ENCODE measurements around the gene TBC1D22B.

Gene TBC1D22B

DNA sequence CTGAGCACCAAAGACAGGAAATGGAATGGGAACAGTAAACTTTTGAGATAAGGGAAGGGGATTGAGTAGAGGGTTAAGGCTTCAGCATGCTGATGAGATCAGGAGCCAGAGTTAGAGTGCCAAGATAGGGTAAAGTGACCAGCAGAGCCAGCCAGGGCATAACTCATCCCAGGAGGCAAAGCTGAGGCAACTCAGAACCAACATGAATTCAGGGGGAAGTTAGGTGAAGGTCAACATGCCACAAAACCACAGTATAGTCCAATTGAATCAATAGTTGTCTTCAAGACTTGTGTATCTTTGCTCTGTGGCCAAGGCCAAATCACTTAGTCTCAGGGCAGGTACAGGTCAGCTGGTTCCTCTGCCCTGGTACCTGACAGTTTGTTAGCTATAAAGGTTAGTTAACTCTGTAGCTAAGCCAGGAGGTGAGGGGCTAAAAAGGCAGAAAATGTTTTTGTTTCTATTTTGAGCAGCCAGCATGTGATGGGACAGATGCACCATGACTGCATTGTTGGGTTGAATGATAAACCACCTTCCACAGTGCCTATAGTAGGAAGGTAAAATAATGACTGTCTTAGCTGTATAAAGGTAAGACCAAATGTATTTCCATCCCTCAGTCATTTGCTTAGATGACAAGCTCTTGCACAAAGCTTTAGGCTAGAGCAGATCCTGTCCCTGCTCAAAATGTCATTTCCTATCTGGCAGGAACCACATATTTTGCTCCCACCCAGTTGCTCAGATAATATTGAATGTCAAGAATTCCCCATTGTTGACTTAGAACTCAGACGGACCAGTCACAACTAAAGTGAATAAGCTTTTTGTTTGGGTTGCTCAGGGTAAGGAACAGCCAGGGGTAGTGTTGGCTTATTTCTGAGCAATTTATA is 112.0 kb downstream of the TBC1D22B start:
- no peak for DNase-seq (ENCODE audit: insufficient read length)
- TF ChIP-seq TAF1 (IDR thresholded peaks at IDR 0.05; ENCODE audit: borderline replicate concordance, low read depth, low read length) (no peak), POLR2AphosphoS5 (IDR thresholded peaks at IDR 0.05; ENCODE audit: low read depth, low read length) (no peak), POLR2A (IDR thresholded peaks at IDR 0.05; ENCODE audit: low read depth, low read length) (no peak)
- no peak for FAIRE-seq

GRCh38 chr6:37371154-37372083 is 113.8 kb downstream of the TBC1D22B start:
- TF ChIP-seq TAF1 (IDR thresholded peaks at IDR 0.05; ENCODE audit: borderline replicate concordance, low read depth, low read length) = no peak
- TF ChIP-seq POLR2AphosphoS5 (IDR thresholded peaks at IDR 0.05; ENCODE audit: low read depth, low read length) = no peak
- no peak for TF ChIP-seq POLR2A (IDR thresholded peaks at IDR 0.05; ENCODE audit: low read depth, low read length)
- DNase-seq (ENCODE audit: insufficient read length) (no peak), FAIRE-seq (no peak)

DNA sequence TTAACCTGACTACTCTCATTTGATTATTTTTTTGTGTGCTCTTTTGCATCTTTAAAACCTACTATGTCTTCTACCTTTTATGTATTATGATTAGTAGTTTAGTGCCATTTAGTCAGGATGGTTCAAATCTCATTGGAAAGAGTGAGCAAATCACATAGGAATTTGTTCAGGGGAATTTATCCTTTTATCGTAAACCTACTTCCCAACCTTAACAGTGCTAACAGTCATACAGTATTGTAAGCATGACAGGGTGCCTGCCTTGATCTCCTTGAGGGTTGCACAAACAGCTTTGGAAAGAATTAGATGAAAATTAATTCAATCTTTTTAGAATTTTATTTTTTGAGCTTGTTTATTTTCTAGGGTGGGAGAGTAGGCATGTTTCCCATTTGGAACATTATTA is 114.5 kb downstream of the TBC1D22B start:
- FAIRE-seq (no peak), DNase-seq (ENCODE audit: insufficient read length) (no peak)
- TF ChIP-seq TAF1 (IDR thresholded peaks at IDR 0.05; ENCODE audit: borderline replicate concordance, low read depth, low read length) (no peak), POLR2A (IDR thresholded peaks at IDR 0.05; ENCODE audit: low read depth, low read length) (no peak), POLR2AphosphoS5 (IDR thresholded peaks at IDR 0.05; ENCODE audit: low read depth, low read length) (no peak)

DNA sequence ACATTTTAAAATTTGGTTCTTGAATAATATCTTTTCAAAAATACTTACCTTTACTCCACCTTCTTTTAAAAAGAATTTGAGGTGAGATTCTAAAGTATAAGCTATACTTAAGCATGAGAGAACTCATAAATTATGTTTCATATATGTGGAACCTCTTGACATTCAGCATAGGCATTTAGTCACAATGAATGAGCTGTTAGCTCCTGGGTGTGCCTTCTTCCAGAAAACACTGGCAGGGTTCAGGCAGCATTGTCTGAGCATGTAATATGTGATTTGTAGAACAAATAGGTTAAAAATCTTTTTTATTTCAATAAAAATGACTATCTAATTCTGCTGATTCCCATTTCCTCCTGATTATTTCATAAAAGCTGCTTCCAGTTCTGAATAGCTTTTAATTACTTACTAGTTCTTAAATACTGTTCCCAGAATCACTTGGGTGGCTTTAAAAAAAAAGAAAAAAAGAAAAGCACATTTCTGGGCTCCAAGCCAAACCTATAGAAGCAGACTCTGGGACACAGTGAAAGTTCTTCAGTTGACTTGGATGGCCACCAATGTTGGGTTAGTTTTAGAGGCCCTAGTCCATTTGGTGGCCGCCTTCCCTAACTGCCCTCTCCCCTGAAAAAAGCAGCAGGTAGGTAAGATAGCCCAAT is 116.4 kb downstream of the TBC1D22B start:
- DNase-seq (ENCODE audit: insufficient read length) = no peak
- FAIRE-seq = no peak
- TF ChIP-seq TAF1 (IDR thresholded peaks at IDR 0.05; ENCODE audit: borderline replicate concordance, low read depth, low read length) (no peak), POLR2AphosphoS5 (IDR thresholded peaks at IDR 0.05; ENCODE audit: low read depth, low read length) (no peak), POLR2A (IDR thresholded peaks at IDR 0.05; ENCODE audit: low read depth, low read length) (no peak)

GRCh38 chr6:37375376-37375775 is 117.8 kb downstream of the TBC1D22B start:
- DNase-seq (ENCODE audit: insufficient read length) (no peak), FAIRE-seq (no peak)
- no peak for TF ChIP-seq POLR2AphosphoS5 (IDR thresholded peaks at IDR 0.05; ENCODE audit: low read depth, low read length)
- TF ChIP-seq TAF1 (IDR thresholded peaks at IDR 0.05; ENCODE audit: borderline replicate concordance, low read depth, low read length) = no peak
- TF ChIP-seq POLR2A (IDR thresholded peaks at IDR 0.05; ENCODE audit: low read depth, low read length) = no peak

DNA sequence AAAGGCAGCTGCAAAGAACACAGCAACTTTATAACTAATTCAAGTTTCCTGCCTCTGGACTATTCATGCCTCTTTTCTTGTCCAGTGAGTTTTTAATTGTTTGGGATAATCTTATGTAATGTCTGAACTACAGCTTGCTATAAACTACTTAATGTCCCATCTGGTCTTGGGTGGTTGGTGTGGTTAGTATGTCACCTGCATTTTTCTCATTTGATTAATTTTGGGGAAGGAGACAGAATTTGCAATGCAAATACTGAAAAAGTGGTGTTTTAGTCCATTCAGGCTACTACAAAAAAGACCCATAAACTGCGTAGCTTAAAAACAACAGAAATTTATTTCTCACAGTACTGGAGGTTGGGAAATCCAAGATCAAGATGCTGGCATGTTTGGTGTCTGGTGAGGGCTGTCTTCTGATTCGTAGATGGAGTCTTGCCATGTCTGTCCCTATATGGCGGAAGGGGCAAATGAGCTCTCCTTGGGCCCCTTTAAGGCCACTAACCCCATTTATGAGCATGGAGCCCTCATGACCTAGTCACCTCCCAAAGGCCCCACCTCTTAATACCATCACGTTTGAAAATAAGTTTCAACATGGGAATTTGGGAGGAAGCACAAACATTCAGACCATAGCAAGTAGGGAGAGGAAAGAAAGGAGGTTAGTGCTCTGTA is 118.6 kb downstream of the TBC1D22B start:
- TF ChIP-seq POLR2A (IDR thresholded peaks at IDR 0.05; ENCODE audit: low read depth, low read length) (no peak), TAF1 (IDR thresholded peaks at IDR 0.05; ENCODE audit: borderline replicate concordance, low read depth, low read length) (no peak), POLR2AphosphoS5 (IDR thresholded peaks at IDR 0.05; ENCODE audit: low read depth, low read length) (no peak)
- DNase-seq (ENCODE audit: insufficient read length) (no peak), FAIRE-seq (peak; percentile 24)

DNA sequence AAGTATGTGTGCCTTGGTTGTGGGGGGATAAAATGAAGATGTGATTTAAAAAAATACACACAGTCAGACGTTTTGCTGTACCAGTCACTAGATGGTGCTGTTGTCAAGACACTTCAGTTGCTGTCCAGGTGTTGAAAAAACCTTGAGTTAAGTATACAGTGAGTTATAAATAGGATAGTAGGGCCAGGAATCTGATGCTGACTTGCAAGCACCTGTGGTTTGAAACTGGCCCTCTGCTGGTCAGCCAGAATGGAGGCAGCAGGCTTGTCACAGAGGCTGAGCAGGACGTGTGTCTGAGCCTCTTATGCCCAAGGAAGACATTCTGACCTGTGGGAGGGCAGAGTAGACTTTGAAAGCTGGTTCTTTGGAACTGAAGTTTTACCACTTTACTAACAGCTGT is 124.0 kb downstream of the TBC1D22B start:
- peak; percentile 33 for DNase-seq (ENCODE audit: insufficient read length)
- TF ChIP-seq POLR2A (IDR thresholded peaks at IDR 0.05; ENCODE audit: low read depth, low read length) (no peak), POLR2AphosphoS5 (IDR thresholded peaks at IDR 0.05; ENCODE audit: low read depth, low read length) (no peak), TAF1 (IDR thresholded peaks at IDR 0.05; ENCODE audit: borderline replicate concordance, low read depth, low read length) (no peak)
- FAIRE-seq = peak; percentile 36

All from GM12892 (cell line).